ENCODE measurements around the gene CACNG7. TPM values are rescaled to one million over a fixed set of nuclear protein-coding genes. Genes with fewer than 3 reads are reported as not detected.

The CACNG7 gene
- total and polyA plus RNA-seq, 4 donors: not detected

DNA sequence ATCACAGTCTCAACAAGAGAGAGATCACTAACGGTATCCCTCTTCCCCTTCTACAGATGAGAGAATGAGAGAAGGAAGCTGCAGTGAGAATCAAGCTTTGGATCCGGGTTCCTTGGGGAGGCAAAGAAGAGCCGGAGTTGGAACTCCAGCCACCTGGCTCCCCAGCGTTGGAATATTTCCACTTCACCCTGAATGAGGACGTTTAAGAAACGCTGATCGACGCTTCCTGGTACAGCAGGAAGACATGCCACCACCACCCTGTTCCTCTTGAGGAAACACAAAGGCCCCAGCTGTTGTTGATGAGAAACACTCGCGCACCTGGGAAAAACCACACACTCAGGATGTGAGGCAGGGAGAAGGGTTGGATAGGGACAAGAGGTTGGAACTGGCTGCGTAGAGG, 42.4 kb downstream of the CACNG7 start:
- DNase-seq (ENCODE audit: low spot score): no peak

DNA sequence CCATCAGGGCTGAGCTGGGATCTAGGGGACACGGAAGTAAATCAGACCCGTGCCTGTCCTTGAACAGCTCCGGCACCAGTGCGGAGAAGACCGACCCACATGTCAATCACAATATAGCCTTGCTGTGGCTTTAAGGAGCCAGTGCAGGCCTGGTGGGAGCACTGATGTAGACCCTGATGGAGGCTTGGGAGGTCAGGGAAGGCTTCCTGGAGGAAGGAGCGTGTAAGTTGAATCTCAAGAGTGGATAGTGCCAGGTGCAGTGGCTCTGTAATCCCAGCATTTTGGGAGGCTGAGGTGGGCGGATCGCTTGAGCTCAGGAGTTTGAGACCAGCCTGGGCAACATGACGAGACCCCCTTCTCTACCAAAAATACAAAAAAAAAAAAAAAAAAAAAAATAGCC, 42.9 kb downstream of the CACNG7 start:
- DNase-seq (ENCODE audit: low spot score): no peak
- TF ChIP-seq FOXA2 (IDR thresholded peaks at IDR 0.05) (no peak), RAD21 (IDR thresholded peaks at IDR 0.05) (no peak)
- TF ChIP-seq, protein P1, sequence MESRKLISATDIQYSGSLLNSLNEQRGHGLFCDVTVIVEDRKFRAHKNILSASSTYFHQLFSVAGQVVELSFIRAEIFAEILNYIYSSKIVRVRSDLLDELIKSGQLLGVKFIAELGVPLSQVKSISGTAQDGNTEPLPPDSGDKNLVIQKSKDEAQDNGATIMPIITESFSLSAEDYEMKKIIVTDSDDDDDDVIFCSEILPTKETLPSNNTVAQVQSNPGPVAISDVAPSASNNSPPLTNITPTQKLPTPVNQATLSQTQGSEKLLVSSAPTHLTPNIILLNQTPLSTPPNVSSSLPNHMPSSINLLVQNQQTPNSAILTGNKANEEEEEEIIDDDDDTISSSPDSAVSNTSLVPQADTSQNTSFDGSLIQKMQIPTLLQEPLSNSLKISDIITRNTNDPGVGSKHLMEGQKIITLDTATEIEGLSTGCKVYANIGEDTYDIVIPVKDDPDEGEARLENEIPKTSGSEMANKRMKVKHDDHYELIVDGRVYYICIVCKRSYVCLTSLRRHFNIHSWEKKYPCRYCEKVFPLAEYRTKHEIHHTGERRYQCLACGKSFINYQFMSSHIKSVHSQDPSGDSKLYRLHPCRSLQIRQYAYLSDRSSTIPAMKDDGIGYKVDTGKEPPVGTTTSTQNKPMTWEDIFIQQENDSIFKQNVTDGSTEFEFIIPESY (IDR thresholded peaks at IDR 0.05): no peak
- TF ChIP-seq, protein P2, sequence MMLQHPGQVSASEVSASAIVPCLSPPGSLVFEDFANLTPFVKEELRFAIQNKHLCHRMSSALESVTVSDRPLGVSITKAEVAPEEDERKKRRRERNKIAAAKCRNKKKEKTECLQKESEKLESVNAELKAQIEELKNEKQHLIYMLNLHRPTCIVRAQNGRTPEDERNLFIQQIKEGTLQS (IDR thresholded peaks at IDR 0.05): no peak
- TF ChIP-seq, protein P3, sequence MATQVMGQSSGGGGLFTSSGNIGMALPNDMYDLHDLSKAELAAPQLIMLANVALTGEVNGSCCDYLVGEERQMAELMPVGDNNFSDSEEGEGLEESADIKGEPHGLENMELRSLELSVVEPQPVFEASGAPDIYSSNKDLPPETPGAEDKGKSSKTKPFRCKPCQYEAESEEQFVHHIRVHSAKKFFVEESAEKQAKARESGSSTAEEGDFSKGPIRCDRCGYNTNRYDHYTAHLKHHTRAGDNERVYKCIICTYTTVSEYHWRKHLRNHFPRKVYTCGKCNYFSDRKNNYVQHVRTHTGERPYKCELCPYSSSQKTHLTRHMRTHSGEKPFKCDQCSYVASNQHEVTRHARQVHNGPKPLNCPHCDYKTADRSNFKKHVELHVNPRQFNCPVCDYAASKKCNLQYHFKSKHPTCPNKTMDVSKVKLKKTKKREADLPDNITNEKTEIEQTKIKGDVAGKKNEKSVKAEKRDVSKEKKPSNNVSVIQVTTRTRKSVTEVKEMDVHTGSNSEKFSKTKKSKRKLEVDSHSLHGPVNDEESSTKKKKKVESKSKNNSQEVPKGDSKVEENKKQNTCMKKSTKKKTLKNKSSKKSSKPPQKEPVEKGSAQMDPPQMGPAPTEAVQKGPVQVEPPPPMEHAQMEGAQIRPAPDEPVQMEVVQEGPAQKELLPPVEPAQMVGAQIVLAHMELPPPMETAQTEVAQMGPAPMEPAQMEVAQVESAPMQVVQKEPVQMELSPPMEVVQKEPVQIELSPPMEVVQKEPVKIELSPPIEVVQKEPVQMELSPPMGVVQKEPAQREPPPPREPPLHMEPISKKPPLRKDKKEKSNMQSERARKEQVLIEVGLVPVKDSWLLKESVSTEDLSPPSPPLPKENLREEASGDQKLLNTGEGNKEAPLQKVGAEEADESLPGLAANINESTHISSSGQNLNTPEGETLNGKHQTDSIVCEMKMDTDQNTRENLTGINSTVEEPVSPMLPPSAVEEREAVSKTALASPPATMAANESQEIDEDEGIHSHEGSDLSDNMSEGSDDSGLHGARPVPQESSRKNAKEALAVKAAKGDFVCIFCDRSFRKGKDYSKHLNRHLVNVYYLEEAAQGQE (IDR thresholded peaks at IDR 0.05): no peak

More for the DNA sequence above, 42.4 kb downstream of the CACNG7 start:
- Histone ChIP-seq H3K4me3 (ENCODE audit: low read depth in 1 of 3, low read length in 3 of 3) (no peak overlapping the region), H3K27ac (ENCODE audit: low read depth in 1 of 2, low read length in 2 of 2) (no peak overlapping the region), H3K9me3 (ENCODE audit: control insufficient read depth in 4 of 4, low read length in 3 of 4) (no peaks in the 10 kb centered on the region), H3K27me3 (ENCODE audit: control insufficient read depth in 4 of 4, insufficient read depth in 4 of 4, low read length in 3 of 4) (no peaks in the 10 kb centered on the region), H3K36me3 (ENCODE audit: control insufficient read depth in 4 of 4, insufficient read depth in 3 of 4, low read depth in 1 of 4, low read length in 3 of 4) (no peaks in the 10 kb centered on the region), H3K9ac (ENCODE audit: low read depth in 1 of 2, low read length in 2 of 2) (no peak overlapping the region), H3K4me1 (ENCODE audit: control insufficient read depth in 4 of 4, insufficient read depth in 4 of 4, low read length in 3 of 4) (no peaks in the 10 kb centered on the region)
- TF ChIP-seq JUND (IDR thresholded peaks at IDR 0.05): no peak
- TF ChIP-seq, protein P4, sequence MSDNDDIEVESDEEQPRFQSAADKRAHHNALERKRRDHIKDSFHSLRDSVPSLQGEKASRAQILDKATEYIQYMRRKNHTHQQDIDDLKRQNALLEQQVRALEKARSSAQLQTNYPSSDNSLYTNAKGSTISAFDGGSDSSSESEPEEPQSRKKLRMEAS (IDR thresholded peaks at IDR 0.05): no peak
- TF ChIP-seq NR2F2 (IDR thresholded peaks at IDR 0.05): no peak
- no peak for TF ChIP-seq FOXA2 (IDR thresholded peaks at IDR 0.05)
- TF ChIP-seq, protein P2 (IDR thresholded peaks at IDR 0.05): no peak
- TF ChIP-seq TAF1 (conservative IDR thresholded peaks at IDR 0.05): no peak
- no peak for TF ChIP-seq HNF4A (conservative IDR thresholded peaks at IDR 0.05)
- no peak for TF ChIP-seq FOXA1 (IDR thresholded peaks at IDR 0.05)
- no peak for TF ChIP-seq SP1 (IDR thresholded peaks at IDR 0.05)
- TF ChIP-seq, protein P1 (IDR thresholded peaks at IDR 0.05): no peak
- no peak for TF ChIP-seq RXRA (IDR thresholded peaks at IDR 0.05)
- TF ChIP-seq RAD21 (IDR thresholded peaks at IDR 0.05): no peak
- no peak for TF ChIP-seq GABPA (IDR thresholded peaks at IDR 0.05 in 1 of 2, conservative IDR thresholded peaks at IDR 0.05 in 1 of 2)
- TF ChIP-seq YY1 (IDR thresholded peaks at IDR 0.05): no peak
- TF ChIP-seq, protein P5, sequence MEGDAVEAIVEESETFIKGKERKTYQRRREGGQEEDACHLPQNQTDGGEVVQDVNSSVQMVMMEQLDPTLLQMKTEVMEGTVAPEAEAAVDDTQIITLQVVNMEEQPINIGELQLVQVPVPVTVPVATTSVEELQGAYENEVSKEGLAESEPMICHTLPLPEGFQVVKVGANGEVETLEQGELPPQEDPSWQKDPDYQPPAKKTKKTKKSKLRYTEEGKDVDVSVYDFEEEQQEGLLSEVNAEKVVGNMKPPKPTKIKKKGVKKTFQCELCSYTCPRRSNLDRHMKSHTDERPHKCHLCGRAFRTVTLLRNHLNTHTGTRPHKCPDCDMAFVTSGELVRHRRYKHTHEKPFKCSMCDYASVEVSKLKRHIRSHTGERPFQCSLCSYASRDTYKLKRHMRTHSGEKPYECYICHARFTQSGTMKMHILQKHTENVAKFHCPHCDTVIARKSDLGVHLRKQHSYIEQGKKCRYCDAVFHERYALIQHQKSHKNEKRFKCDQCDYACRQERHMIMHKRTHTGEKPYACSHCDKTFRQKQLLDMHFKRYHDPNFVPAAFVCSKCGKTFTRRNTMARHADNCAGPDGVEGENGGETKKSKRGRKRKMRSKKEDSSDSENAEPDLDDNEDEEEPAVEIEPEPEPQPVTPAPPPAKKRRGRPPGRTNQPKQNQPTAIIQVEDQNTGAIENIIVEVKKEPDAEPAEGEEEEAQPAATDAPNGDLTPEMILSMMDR (IDR thresholded peaks at IDR 0.05; ENCODE audit: low read depth, low read length, missing input control): no peak
- TF ChIP-seq HNF4G (IDR thresholded peaks at IDR 0.05): no peak
- TF ChIP-seq EGR1 (IDR thresholded peaks at IDR 0.05; ENCODE audit: low read depth in 2 of 2): no peak
- TF ChIP-seq, protein P3 (IDR thresholded peaks at IDR 0.05): no peak
- WGBS: 49% methylated on average over 11 of the region's 11 CpGs

More for the DNA sequence above, 42.9 kb downstream of the CACNG7 start:
- no peak overlapping the region for H3K4me3 ChIP-seq (ENCODE audit: low read depth in 1 of 3, low read length in 3 of 3)
- no peaks in the 10 kb centered on the region for H3K9me3 ChIP-seq (ENCODE audit: control insufficient read depth in 4 of 4, low read length in 3 of 4)
- H3K36me3 ChIP-seq (ENCODE audit: control insufficient read depth in 4 of 4, insufficient read depth in 3 of 4, low read depth in 1 of 4, low read length in 3 of 4): no peaks in the 10 kb centered on the region
- H3K27ac ChIP-seq (ENCODE audit: low read depth in 1 of 2, low read length in 2 of 2): no peak overlapping the region
- H3K9ac ChIP-seq (ENCODE audit: low read depth in 1 of 2, low read length in 2 of 2): no peak overlapping the region
- H3K4me1 ChIP-seq (ENCODE audit: control insufficient read depth in 4 of 4, insufficient read depth in 4 of 4, low read length in 3 of 4): no peaks in the 10 kb centered on the region
- 79% methylated on average over 9 of the region's 9 CpGs for WGBS
- H3K27me3 ChIP-seq (ENCODE audit: control insufficient read depth in 4 of 4, insufficient read depth in 4 of 4, low read length in 3 of 4): no peaks in the 10 kb centered on the region
